HFF-Myc (cell line): ENCODE results near the gene ACOT8.
"Not testable (repeated sequence)": the region's sequence is repeated elsewhere in the genome, so short reads cannot be mapped to it uniquely, and the experiment has no call there.

Experiments
- DNase-seq: peaks from one replicate; pipeline ENCODE4 v3.0.0-alpha.2; 2011; ENCODE audit warnings: low read depth; ENCODE audit errors: extremely low read depth
- H3K4me3 ChIP-seq: replicated peaks from 2 replicates; pipeline ENCODE4 v1.5.1; 2011; ENCODE audit warnings: low read depth, mild to moderate bottlenecking, control low read depth, low read length
- TF ChIP-seq, protein P1 (sequence below): IDR thresholded peaks from 2 replicates; pipeline ENCODE4 v1.5.1; 2012; ENCODE audit warnings: mild to moderate bottlenecking, low read depth, low read length, control low read depth; ENCODE audit errors: missing control alignments

ACOT8 gene

DNA sequence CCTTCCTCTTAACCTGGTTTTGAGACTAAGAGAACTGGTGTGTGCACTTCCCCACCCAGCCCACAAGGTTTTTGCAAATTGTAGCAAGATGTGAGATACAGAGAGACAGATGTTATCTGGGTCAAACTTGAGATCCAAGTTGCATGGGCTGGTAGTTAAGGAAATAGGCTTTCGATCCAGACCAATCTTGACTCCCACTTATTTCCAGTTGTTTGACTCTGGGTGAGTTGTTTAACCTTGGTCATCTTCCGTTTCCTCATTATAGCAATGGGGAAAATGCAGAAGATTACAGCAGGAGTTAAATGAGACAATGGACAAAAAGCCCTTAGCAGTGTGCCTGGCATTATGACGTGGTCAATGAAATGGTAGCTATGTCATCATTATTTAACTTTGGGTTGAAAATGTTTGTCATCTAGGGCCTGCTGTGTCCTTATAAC is 21.8 kb downstream of the ACOT8 start:
- H3K4me3 ChIP-seq: peak overlapping the region; percentile 63
- DNase-seq: no peak
- TF ChIP-seq, protein P1, sequence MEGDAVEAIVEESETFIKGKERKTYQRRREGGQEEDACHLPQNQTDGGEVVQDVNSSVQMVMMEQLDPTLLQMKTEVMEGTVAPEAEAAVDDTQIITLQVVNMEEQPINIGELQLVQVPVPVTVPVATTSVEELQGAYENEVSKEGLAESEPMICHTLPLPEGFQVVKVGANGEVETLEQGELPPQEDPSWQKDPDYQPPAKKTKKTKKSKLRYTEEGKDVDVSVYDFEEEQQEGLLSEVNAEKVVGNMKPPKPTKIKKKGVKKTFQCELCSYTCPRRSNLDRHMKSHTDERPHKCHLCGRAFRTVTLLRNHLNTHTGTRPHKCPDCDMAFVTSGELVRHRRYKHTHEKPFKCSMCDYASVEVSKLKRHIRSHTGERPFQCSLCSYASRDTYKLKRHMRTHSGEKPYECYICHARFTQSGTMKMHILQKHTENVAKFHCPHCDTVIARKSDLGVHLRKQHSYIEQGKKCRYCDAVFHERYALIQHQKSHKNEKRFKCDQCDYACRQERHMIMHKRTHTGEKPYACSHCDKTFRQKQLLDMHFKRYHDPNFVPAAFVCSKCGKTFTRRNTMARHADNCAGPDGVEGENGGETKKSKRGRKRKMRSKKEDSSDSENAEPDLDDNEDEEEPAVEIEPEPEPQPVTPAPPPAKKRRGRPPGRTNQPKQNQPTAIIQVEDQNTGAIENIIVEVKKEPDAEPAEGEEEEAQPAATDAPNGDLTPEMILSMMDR: no peak

GRCh38 chr20:45834797-45835161 is 22.4 kb downstream of the ACOT8 start:
- H3K4me3 ChIP-seq: peak overlapping the region; percentile 63
- no peak for DNase-seq
- TF ChIP-seq, protein P1: no peak

DNA sequence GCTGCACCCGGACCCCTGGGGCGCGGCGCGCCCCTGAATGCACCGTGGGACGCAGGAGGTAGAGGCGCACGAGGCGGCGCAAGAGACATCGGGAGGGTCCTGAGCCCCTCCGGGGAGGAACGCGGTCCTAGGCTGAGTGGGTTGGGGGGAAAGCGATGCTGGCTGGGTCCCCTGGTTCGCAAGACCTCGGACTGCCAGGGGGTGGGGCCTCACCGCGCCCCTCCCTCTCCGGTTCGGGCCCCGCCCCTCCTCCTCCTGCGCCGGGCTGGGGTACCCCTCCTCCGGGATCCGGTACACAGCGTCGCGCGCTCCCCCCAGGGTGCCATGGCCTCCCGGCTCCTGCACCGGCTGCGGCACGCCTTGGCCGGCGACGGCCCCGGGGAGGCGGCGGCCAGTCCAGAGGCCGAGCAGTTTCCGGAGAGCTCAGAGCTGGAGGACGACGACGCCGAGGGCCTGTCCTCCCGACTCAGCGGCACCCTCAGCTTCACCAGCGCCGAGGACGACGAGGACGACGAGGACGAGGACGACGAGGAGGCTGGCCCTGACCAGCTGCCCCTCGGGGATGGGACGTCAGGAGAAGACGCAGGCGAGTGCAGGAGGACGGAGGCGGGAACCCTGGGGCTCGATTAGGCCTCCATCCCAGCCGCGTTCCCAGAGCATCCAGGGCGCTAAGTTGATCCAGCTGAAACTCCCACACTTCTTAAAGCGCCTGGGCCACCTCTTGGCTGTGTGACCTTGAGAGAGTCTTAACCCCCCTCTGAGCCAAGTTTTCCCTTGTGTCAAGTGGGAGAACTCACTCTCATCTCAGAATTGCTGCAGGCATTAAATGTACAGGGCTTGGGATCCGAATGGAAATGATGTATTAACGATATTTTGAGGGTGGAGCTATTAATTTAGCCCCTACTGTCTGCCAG is 23.1 kb downstream of the ACOT8 start:
- DNase-seq: no peak
- H3K4me3 ChIP-seq: peak overlapping the region; percentile 63
- TF ChIP-seq, protein P1: no peak

GRCh38 chr20:45833030-45833882 is 23.9 kb downstream of the ACOT8 start, which contains the start of gene SNX21:
TSS of gene SNX21 (plus strand) at chr20:45833799. CDS start at chr20:45833920, 121 bp downstream.
- DNase-seq: peak; percentile 52
- H3K4me3 ChIP-seq: peak within 1 kb of the TSS; percentile 63
- TF ChIP-seq, protein P1: no peak

DNA sequence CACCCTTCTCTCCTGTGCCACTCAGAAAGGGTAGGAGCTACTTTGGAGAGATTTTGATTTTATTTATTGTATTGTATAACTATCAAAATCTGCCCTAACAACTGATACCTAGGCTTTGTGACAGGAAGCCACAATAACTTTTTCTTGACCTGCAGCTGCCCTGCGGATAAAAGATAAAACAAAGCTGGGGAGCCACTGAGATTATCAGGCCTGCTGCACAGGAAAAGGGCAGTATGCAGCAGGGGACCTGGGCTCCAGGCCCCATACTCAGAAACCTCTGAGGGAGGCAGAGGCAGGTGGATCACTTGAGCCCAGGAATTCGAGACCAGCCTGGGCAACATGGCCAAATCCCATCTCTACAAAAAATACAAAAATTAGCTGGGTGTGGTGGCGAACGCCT is 24.6 kb downstream of the ACOT8 start:
- TF ChIP-seq, protein P1: no peak
- no peak for DNase-seq
- H3K4me3 ChIP-seq: no peak overlapping the region

DNA sequence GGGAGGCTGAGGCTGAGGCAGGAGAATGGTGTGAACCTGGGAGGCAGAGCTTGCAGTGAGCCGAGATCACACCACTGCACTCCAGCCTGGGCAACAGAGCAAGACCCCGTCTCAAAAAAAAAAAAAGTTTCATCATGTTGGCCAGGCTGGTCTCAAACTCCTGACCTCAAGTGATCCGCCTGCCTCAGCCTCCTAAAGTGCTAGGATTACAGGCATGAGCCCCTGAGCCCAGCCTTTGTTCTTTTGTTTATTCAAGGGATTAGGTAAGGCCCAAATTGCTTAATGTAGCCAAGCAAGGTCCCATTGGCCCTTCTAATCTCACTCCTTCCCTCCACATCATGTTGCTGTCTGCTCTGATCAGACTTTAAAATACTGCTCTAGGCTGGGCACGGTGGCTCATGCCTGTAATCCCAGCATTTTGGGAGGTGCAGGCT is 27.5 kb downstream of the ACOT8 start:
- H3K4me3 ChIP-seq, DNase-seq: not testable (repeated sequence)

GRCh38 chr20:45828589-45828988 is 28.6 kb downstream of the ACOT8 start:
- TF ChIP-seq, protein P1: no peak
- H3K4me3 ChIP-seq: no peak overlapping the region
- DNase-seq: no peak
